ENCODE results near the gene ITGA1.
"Not testable (repeated sequence)": the region's sequence is repeated elsewhere in the genome, so short reads cannot be mapped to it uniquely, and the experiment has no call there.

ITGA1 gene

GRCh38 chr5:52787600-52788504, at the start of gene ITGA1, which contains the start of gene PELO:
ITGA1 (plus strand) TSS chr5:52787916; CDS start chr5:52788354, 438 bp downstream.
PELO (plus strand) TSS chr5:52787916; CDS start chr5:52800395, 12,479 bp downstream.
- peak; percentile 64 for DNase-seq

- DNase-seq = no peak
These were observed 49.6 kb upstream of the ITGA1 start for GRCh38 chr5:52738095-52738506.

GRCh38 chr5:52740007-52740406, 47.7 kb upstream of the ITGA1 start:
- DNase-seq = no peak

GRCh38 chr5:52743012-52743411, 44.7 kb upstream of the ITGA1 start:
- DNase-seq = no peak

GRCh38 chr5:52743529-52743928, 44.2 kb upstream of the ITGA1 start:
- DNase-seq = no peak

- peak; percentile 39 for DNase-seq
These were observed 43.7 kb upstream of the ITGA1 start for GRCh38 chr5:52743970-52744369.

GRCh38 chr5:52744867-52745458, 42.8 kb upstream of the ITGA1 start:
- DNase-seq = not testable (repeated sequence)

- no peak for DNase-seq
These were observed 41.2 kb upstream of the ITGA1 start for GRCh38 chr5:52746539-52746938.

GRCh38 chr5:52748590-52748989, 39.1 kb upstream of the ITGA1 start:
- DNase-seq = no peak

- DNase-seq = no peak
These were observed 38.0 kb upstream of the ITGA1 start for GRCh38 chr5:52749666-52750065.

- no peak for DNase-seq
These were observed 36.6 kb upstream of the ITGA1 start for GRCh38 chr5:52751137-52751536.

- no peak for DNase-seq
These were observed 33.7 kb upstream of the ITGA1 start for GRCh38 chr5:52754051-52754450.

GRCh38 chr5:52757527-52757926, 30.2 kb upstream of the ITGA1 start:
- no peak for DNase-seq

GRCh38 chr5:52758014-52758413, 29.7 kb upstream of the ITGA1 start:
- no peak for DNase-seq

- DNase-seq = no peak
These were observed 28.4 kb upstream of the ITGA1 start for GRCh38 chr5:52759331-52759730.

GRCh38 chr5:52760695-52761366, 26.9 kb upstream of the ITGA1 start:
- DNase-seq = peak; percentile 42

GRCh38 chr5:52767217-52767743, 20.4 kb upstream of the ITGA1 start:
- DNase-seq = no peak

- DNase-seq = no peak
These were observed 19.8 kb upstream of the ITGA1 start for GRCh38 chr5:52767766-52768480.

- DNase-seq = no peak
These were observed 18.7 kb upstream of the ITGA1 start for GRCh38 chr5:52769061-52769460.

- no peak for DNase-seq
These were observed 17.3 kb upstream of the ITGA1 start for GRCh38 chr5:52770287-52770939.

GRCh38 chr5:52771343-52772039, 16.2 kb upstream of the ITGA1 start:
- DNase-seq = peak; percentile 35
